GM23248 (cell line): Measurements from ENCODE around the gene HPRT1. TPM values are rescaled to one million over a fixed set of nuclear protein-coding genes. Genes with fewer than 3 reads are reported as not detected.
A peak's percentile ranks its signal among the peaks of the same experiment; 100 is the strongest.

ENCODE experiments used
- DNase-seq: peaks from one replicate; pipeline ENCODE4 v3.0.0-alpha.2; 2015
- H2AFZ ChIP-seq: fragments of 200-600 bp; sonication (generic); 2 replicates; pipeline ENCODE4 v1.6.1; 2016; ENCODE audit warnings: antibody characterized with exemption
- H3F3A ChIP-seq: fragments of 200-600 bp; sonication (generic); 2 replicates; pipeline ENCODE4 v1.6.1; 2016; ENCODE audit warnings: mild to moderate bottlenecking, antibody characterized with exemption, mixed run types; ENCODE audit not compliant: insufficient read depth
- H3K27ac ChIP-seq: fragments of 200-600 bp; sonication (generic); 2 replicates; pipeline ENCODE4 v1.5.1; 2016; ENCODE audit warnings: mild to moderate bottlenecking
- H3K27me3 ChIP-seq: fragments of 200-600 bp; sonication (generic); replicated peaks from 2 replicates; pipeline ENCODE4 v1.6.1; 2016; ENCODE audit warnings: mild to moderate bottlenecking; ENCODE audit not compliant: insufficient read depth
- H3K36me3 ChIP-seq: fragments of 200-600 bp; sonication (generic); 2 replicates; pipeline ENCODE4 v1.6.1; 2016; ENCODE audit warnings: low read depth, mild to moderate bottlenecking
- H3K4me1 ChIP-seq: fragments of 200-600 bp; sonication (generic); 2 replicates; pipeline ENCODE4 v1.6.1; 2016; ENCODE audit warnings: mild to moderate bottlenecking; ENCODE audit not compliant: insufficient read depth
- H3K4me2 ChIP-seq: fragments of 200-600 bp; sonication (generic); one replicate; pipeline ENCODE4 v1.6.1; 2016; ENCODE audit warnings: mild to moderate bottlenecking; ENCODE audit not compliant: unreplicated experiment
- H3K4me3 ChIP-seq: fragments of 200-600 bp; sonication (generic); 2 replicates; pipeline ENCODE4 v1.5.1; 2016; ENCODE audit warnings: mild to moderate bottlenecking
- H3K79me2 ChIP-seq: fragments of 200-600 bp; sonication (generic); 2 replicates; pipeline ENCODE4 v1.6.1; 2016; ENCODE audit warnings: mild to moderate bottlenecking; ENCODE audit not compliant: insufficient read depth
- H3K9ac ChIP-seq: fragments of 200-600 bp; sonication (generic); 2 replicates; pipeline ENCODE4 v1.6.1; 2016; ENCODE audit warnings: mild to moderate bottlenecking
- H3K9me2 ChIP-seq: fragments of 200-600 bp; sonication (generic); 2 replicates; pipeline ENCODE4 v1.6.1; 2016; ENCODE audit warnings: mixed run types, mild to moderate bottlenecking, moderate library complexity; ENCODE audit not compliant: insufficient read depth
- H3K9me3 ChIP-seq: fragments of 200-600 bp; sonication (generic); one replicate; pipeline ENCODE4 v1.6.1; 2017; ENCODE audit warnings: low read depth
- H4K20me1 ChIP-seq: fragments of 200-600 bp; sonication (generic); 2 replicates; pipeline ENCODE4 v1.6.0; 2016; ENCODE audit not compliant: insufficient read depth
- EZH2 ChIP-seq: fragments of 200-600 bp; sonication (generic); IDR thresholded peaks from 2 replicates; pipeline ENCODE4 v1.6.1; 2018; ENCODE audit warnings: antibody characterized with exemption, mild to moderate bottlenecking; ENCODE audit not compliant: insufficient read depth, poor library complexity, severe bottlenecking
- EZH2phosphoT487 ChIP-seq: fragments of 200-600 bp; sonication (generic); IDR thresholded peaks from 2 replicates; pipeline ENCODE4 v1.6.1; 2018; ENCODE audit warnings: antibody characterized with exemption, moderate library complexity, mild to moderate bottlenecking, low read depth; ENCODE audit not compliant: insufficient read depth
- WGBS, 2 experiments: methylation state at CpG; one replicate each; pipeline ENCODE4 v1.1.6; 2015 to 2017; ENCODE audit warnings: low lambda C conversion rate in 2 of 2, low coverage in 1 of 2; ENCODE audit errors: missing lambda C conversion rate in 2 of 2; 5-methylcytosine and 5-hydroxymethylcytosine counted together
- in situ Hi-C: fragments of 300-500 bp; cut with MboI; formaldehyde crosslinking; loops from 2 replicates; pipeline ENCODE4 v1.15.0; 2020
- polyA plus RNA-seq: library from polyadenylated mRNA; unstranded; fragments of >200 nt; fragmentation: Nextera tagmentation; extraction: Ambion mirVana; gene quantifications from 2 replicates; pipeline ENCODE4 v1.2.1, GENCODE V29; 2016
- total RNA-seq: library from RNA; depleted of rRNA; stranded (reverse); fragments of >200 nt; shearing (Covaris generic); gene quantifications from 2 replicates; pipeline ENCODE4 v1.2.3, GENCODE V29; 2014

Gene HPRT1
- total and polyA plus RNA-seq, 2 experiments from 2014 or later, result 12.0 to 63.2 TPM

DNA sequence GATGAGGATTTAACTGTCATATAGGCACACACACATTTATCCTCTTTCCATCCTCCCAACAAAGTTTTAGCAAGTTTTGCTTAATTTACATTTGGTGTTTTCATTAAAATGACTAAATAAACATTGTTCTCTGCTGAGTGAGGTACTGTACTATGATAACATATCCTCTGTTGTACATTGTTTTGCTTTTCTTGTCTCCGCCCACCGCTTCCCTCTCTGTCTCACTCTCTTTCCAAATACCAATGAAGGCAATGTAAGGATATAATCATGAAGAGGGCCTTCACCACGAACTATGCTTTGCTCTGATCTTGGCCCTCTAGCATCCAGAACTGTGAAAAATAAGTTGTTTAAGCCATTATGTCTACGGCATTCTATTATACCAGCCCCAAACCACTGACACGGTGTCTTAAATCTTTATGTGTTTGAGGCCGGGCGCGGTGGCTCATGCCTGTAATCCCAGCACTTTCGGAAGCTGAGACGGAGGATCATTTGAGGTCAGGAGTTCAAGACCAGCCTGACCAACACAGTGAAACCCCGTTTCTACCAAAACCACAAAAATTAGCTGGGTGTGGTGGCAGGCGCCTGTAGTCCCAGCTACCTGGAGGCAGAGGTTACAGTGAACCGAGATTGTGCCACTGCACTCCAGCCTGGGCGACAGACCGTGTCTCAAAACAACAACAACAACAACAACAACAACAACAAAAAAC lies 65.3 kb downstream of the HPRT1 start:
- in situ Hi-C loops, result no loop called here
- 93 to 97% methylated on average over 13 to 15 of the region's 15 CpGs for WGBS, 2 experiments
- DNase-seq, result peak; percentile 27
- H3K79me2 ChIP-seq, result no peaks in the 10 kb centered on the region
- no peak overlapping the region for H3K9ac ChIP-seq
- H3K9me3 ChIP-seq, result no peaks in the 10 kb centered on the region
- H3K4me2 ChIP-seq, result no peak overlapping the region
- TF ChIP-seq EZH2phosphoT487 (no peak), EZH2 (no peak)
- H3K4me1 ChIP-seq, result peaks cover 11% of the 10 kb centered on the region; the same call in 1 of the 2 replicates
- H3K27me3 ChIP-seq, result no peaks in the 10 kb centered on the region
- no peak overlapping the region for H2AFZ ChIP-seq
- no peak overlapping the region for H3K27ac ChIP-seq
- no peaks in the 10 kb centered on the region for H4K20me1 ChIP-seq
- H3K9me2 ChIP-seq, result no peaks in the 10 kb centered on the region
- no peaks in the 10 kb centered on the region for H3F3A ChIP-seq
- no peaks in the 10 kb centered on the region for H3K36me3 ChIP-seq
- H3K4me3 ChIP-seq, result no peak overlapping the region

DNA sequence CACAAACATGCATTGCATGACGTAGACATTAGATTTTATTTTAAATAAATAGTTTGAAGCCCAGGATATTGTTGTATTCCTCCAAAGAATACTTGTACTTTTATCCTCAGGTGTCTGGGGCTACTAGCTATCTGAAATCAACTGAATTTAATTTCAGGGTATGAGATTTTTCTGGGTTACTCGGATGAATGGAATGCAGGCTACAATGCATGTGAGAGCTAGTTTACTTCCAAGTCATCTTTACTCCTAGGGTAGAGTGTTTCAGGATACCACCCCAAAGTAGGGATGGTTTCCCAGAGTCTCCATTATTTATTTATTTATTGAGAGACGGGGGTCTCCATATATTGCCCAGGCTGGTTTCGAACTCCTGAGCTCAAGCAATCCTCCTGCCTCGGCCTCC lies 66.4 kb downstream of the HPRT1 start:
- Histone ChIP-seq H2AFZ (no peak overlapping the region), H3F3A (no peaks in the 10 kb centered on the region), H3K4me3 (no peak overlapping the region), H3K36me3 (no peaks in the 10 kb centered on the region), H3K4me1 (peaks cover 11% of the 10 kb centered on the region; the same call in 1 of the 2 replicates), H3K27ac (no peak overlapping the region), H3K9me2 (no peaks in the 10 kb centered on the region), H4K20me1 (no peaks in the 10 kb centered on the region), H3K27me3 (no peaks in the 10 kb centered on the region), H3K79me2 (no peaks in the 10 kb centered on the region), H3K4me2 (no peak overlapping the region), H3K9me3 (no peaks in the 10 kb centered on the region), H3K9ac (no peak overlapping the region)
- no peak for TF ChIP-seq EZH2phosphoT487
- no peak for TF ChIP-seq EZH2
- DNase-seq, result peak; percentile 28
- in situ Hi-C loops, result no loop called here
- 96 to 99% methylated on average over 4 to 5 of the region's 5 CpGs for WGBS, 2 experiments

DNA sequence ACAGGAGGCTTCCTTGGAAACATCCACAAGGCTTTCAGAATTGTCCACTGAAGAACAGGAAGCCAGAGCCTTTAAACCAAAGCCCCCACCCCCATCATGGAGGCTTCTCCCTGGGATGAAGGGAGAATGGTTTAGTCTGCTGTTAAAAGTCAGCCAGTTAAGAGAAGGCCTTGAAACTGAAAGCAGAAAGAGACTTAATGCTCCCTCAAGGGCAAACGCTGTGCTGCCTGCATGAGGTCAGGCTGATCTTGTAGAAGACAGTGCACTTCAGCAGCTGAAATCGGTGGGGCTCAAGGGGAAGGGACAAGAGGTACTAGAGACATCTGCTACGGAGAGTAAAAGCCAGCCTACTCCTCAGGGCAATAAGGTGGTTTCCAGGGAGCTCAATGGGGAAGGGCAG lies 69.0 kb downstream of the HPRT1 start:
- in situ Hi-C loops, result no loop called here
- no peak overlapping the region for H3K9ac ChIP-seq
- TF ChIP-seq EZH2 (no peak), EZH2phosphoT487 (no peak)
- H3K4me3 ChIP-seq, result no peak overlapping the region
- H3K9me2 ChIP-seq, result no peaks in the 10 kb centered on the region
- H3K4me2 ChIP-seq, result no peak overlapping the region
- H3K27me3 ChIP-seq, result no peaks in the 10 kb centered on the region
- H3F3A ChIP-seq, result no peaks in the 10 kb centered on the region
- no peak for DNase-seq
- no peaks in the 10 kb centered on the region for H3K79me2 ChIP-seq
- no peak overlapping the region for H2AFZ ChIP-seq
- H3K4me1 ChIP-seq, result peaks cover 11% of the 10 kb centered on the region; the same call in 1 of the 2 replicates
- no peak overlapping the region for H3K27ac ChIP-seq
- H4K20me1 ChIP-seq, result no peaks in the 10 kb centered on the region
- 41 to 89% methylated on average over 1 to 3 of the region's 3 CpGs for WGBS, 2 experiments
- H3K9me3 ChIP-seq, result no peaks in the 10 kb centered on the region
- H3K36me3 ChIP-seq, result no peaks in the 10 kb centered on the region

DNA sequence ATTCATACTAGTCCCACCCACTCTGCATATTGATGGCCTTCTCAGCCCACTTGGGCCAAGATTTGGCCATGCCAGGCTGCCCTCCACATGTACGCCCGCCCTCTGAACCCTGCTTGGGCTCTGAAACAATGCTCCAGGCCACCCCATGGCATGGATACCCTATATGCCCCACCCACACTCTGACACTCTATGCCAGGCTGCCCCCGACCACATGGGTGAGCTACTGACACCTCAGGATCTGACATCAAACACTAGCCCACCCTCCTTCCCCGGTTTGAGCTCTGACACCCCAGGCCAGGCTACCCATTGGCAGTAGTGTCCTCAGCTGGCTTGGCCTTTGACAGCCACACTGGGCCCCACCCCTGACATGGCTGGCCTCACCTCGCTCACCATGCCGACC lies 69.5 kb downstream of the HPRT1 start:
- no peaks in the 10 kb centered on the region for H3F3A ChIP-seq
- DNase-seq, result no peak
- no peaks in the 10 kb centered on the region for H3K9me2 ChIP-seq
- H3K79me2 ChIP-seq, result no peaks in the 10 kb centered on the region
- WGBS, 2 experiments, result 98 to 100% methylated on average over 4 of the region's 6 CpGs
- TF ChIP-seq EZH2phosphoT487 (no peak), EZH2 (no peak)
- H3K4me2 ChIP-seq, result no peak overlapping the region
- no peaks in the 10 kb centered on the region for H3K9me3 ChIP-seq
- no peaks in the 10 kb centered on the region for H3K36me3 ChIP-seq
- no peak overlapping the region for H3K27ac ChIP-seq
- H3K4me3 ChIP-seq, result no peak overlapping the region
- H3K4me1 ChIP-seq, result peaks cover 11% of the 10 kb centered on the region; the same call in 1 of the 2 replicates
- H3K27me3 ChIP-seq, result no peaks in the 10 kb centered on the region
- no peaks in the 10 kb centered on the region for H4K20me1 ChIP-seq
- in situ Hi-C loops, result no loop called here
- H3K9ac ChIP-seq, result no peak overlapping the region
- no peak overlapping the region for H2AFZ ChIP-seq

DNA sequence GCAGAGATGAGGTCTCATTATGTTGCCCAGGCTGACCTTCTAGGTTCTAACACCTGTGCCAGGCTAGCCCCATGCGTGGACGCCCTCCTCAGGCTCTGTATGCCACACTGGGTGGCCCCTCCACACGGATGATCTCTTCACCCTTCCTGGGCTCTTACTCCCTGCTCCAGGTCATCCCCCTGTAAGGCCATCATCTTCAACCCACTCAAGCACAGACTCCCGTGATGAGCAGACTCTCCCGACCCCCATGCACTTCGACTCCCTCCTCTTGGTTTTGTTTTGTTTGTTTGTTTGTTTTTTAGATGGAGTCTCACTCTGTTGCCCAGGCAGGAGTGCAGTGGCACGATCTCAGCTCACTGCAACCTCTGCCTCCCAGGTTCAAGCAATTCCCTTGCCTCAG lies 70.9 kb downstream of the HPRT1 start:
- 90 to 100% methylated on average over 4 to 7 of the region's 7 CpGs for WGBS, 2 experiments
- Histone ChIP-seq H3K9me3 (no peaks in the 10 kb centered on the region), H3K4me3 (no peak overlapping the region), H3K79me2 (no peaks in the 10 kb centered on the region), H3K27me3 (no peaks in the 10 kb centered on the region), H2AFZ (no peak overlapping the region), H3K4me2 (no peak overlapping the region), H3K36me3 (no peaks in the 10 kb centered on the region), H3K9me2 (no peaks in the 10 kb centered on the region), H3F3A (no peaks in the 10 kb centered on the region), H3K27ac (no peak overlapping the region), H4K20me1 (no peaks in the 10 kb centered on the region), H3K4me1 (peaks cover 4% of the 10 kb centered on the region; the same call in 1 of the 2 replicates), H3K9ac (no peak overlapping the region)
- DNase-seq, result no peak
- in situ Hi-C loops, result no loop called here
- TF ChIP-seq EZH2phosphoT487, result no peak
- TF ChIP-seq EZH2, result no peak
